SU-DHL-6 (cell line): ENCODE data around the gene HIBADH.

Experiments used
- H2AFZ ChIP-seq: fragments of 200-600 bp; sonication (generic); 2 replicates; pipeline ENCODE4 v1.6.1; 2014; ENCODE audit warnings: low read depth, mild to moderate bottlenecking, moderate library complexity, mixed read lengths, antibody characterized with exemption, low read length; ENCODE audit not compliant: severe bottlenecking
- H3F3A ChIP-seq: fragments of 200-600 bp; shearing (Covaris generic); 2 replicates; pipeline ENCODE4 v1.6.0; 2016; ENCODE audit warnings: antibody characterized with exemption, mild to moderate bottlenecking; ENCODE audit not compliant: insufficient read depth
- H3K27ac ChIP-seq: fragments of 200-600 bp; sonication (generic); 2 replicates; pipeline ENCODE4 v1.5.1; 2016; ENCODE audit warnings: low read depth, mild to moderate bottlenecking, low read length, moderate library complexity, mixed read lengths
- H3K27me3 ChIP-seq: fragments of 200-600 bp; sonication (generic), shearing (Covaris generic); 2 replicates; pipeline ENCODE4 v1.6.0; 2014; ENCODE audit warnings: mild to moderate bottlenecking, low read length
- H3K36me3 ChIP-seq: fragments of 200-600 bp; sonication (generic); 2 replicates; pipeline ENCODE4 v1.6.1; 2014; ENCODE audit warnings: mild to moderate bottlenecking, low read length, mixed read lengths
- H3K4me2 ChIP-seq: fragments of 300-600, 200-600 bp; shearing (Covaris generic), sonication (generic); 2 replicates; pipeline ENCODE4 v1.6.0; 2014; ENCODE audit warnings: low read length, low read depth, mild to moderate bottlenecking; ENCODE audit not compliant: poor library complexity, severe bottlenecking
- H3K4me3 ChIP-seq: fragments of 200-600 bp; sonication (generic); 2 replicates; pipeline ENCODE4 v1.5.1; 2014; ENCODE audit warnings: antibody characterized with exemption, low read length, mild to moderate bottlenecking, mixed read lengths; ENCODE audit not compliant: insufficient read depth, poor library complexity, severe bottlenecking
- H3K79me2 ChIP-seq: fragments of 200-600 bp; sonication (generic); 2 replicates; pipeline ENCODE4 v1.6.1; 2014; ENCODE audit warnings: mild to moderate bottlenecking, low read length, moderate library complexity; ENCODE audit not compliant: insufficient read depth
- H3K9ac ChIP-seq: fragments of 200-600 bp; sonication (generic); 2 replicates; pipeline ENCODE4 v1.7.0; 2014; ENCODE audit warnings: mild to moderate bottlenecking, low read length
- H3K9me2 ChIP-seq: fragments of 200-600 bp; sonication (generic); replicated peaks from 2 replicates; pipeline ENCODE4 v1.6.1; 2014; ENCODE audit warnings: low read length; ENCODE audit not compliant: insufficient read depth
- H3K9me3 ChIP-seq: fragments of 200-600 bp; sonication (generic); 2 replicates; pipeline ENCODE4 v1.6.1; 2014; ENCODE audit warnings: low read length, mixed read lengths; ENCODE audit not compliant: insufficient read depth
- H4K20me1 ChIP-seq: fragments of 200-600 bp; sonication (generic); 2 replicates; pipeline ENCODE4 v1.6.1; 2014; ENCODE audit warnings: low read depth, mild to moderate bottlenecking, antibody characterized with exemption, low read length, moderate library complexity, mixed read lengths
- CTCF ChIP-seq: fragments of 200-600 bp; sonication (generic); IDR thresholded peaks from one replicate; pipeline ENCODE4 v1.5.1; 2017; ENCODE audit warnings: antibody characterized with exemption, mild to moderate bottlenecking, low read length, moderate library complexity; ENCODE audit not compliant: insufficient read depth, poor library complexity, severe bottlenecking
- EZH2phosphoT487 ChIP-seq: fragments of 200-600 bp; sonication (generic), shearing (Covaris generic); conservative IDR thresholded peaks from 2 replicates; pipeline ENCODE4 v1.6.1; 2018; ENCODE audit warnings: mild to moderate bottlenecking, antibody characterized with exemption, low read length, moderate library complexity, mixed read lengths

Gene HIBADH

GRCh38 chr7:27708485-27708884 lies 45.8 kb upstream of the HIBADH start:
- Histone ChIP-seq H3K79me2 (no peaks in the 10 kb centered on the region), H4K20me1 (no peaks in the 10 kb centered on the region), H3K9ac (no peak overlapping the region), H3K36me3 (no peaks in the 10 kb centered on the region), H3K27ac (no peak overlapping the region), H3K4me2 (no peak overlapping the region), H3K9me3 (no peaks in the 10 kb centered on the region), H3K4me3 (no peak overlapping the region), H3K9me2 (no peaks in the 10 kb centered on the region), H3K27me3 (no peaks in the 10 kb centered on the region), H3F3A (no peaks in the 10 kb centered on the region), H2AFZ (no peak overlapping the region)
- TF ChIP-seq EZH2phosphoT487 = no peak
- no peak for TF ChIP-seq CTCF

GRCh38 chr7:27705200-27705594 lies 42.5 kb upstream of the HIBADH start:
- H3K36me3 ChIP-seq = no peaks in the 10 kb centered on the region
- no peaks in the 10 kb centered on the region for H3K79me2 ChIP-seq
- no peak overlapping the region for H3K9ac ChIP-seq
- H3F3A ChIP-seq = no peaks in the 10 kb centered on the region
- H3K4me3 ChIP-seq = no peak overlapping the region
- no peak overlapping the region for H3K4me2 ChIP-seq
- H3K27ac ChIP-seq = no peak overlapping the region
- TF ChIP-seq CTCF (no peak), EZH2phosphoT487 (no peak)
- H3K9me2 ChIP-seq = no peaks in the 10 kb centered on the region
- H3K9me3 ChIP-seq = no peaks in the 10 kb centered on the region
- no peaks in the 10 kb centered on the region for H4K20me1 ChIP-seq
- no peak overlapping the region for H2AFZ ChIP-seq
- H3K27me3 ChIP-seq = no peaks in the 10 kb centered on the region

GRCh38 chr7:27704422-27705199 lies 41.9 kb upstream of the HIBADH start:
- H3K27me3 ChIP-seq = no peaks in the 10 kb centered on the region
- H3K36me3 ChIP-seq = no peaks in the 10 kb centered on the region
- H3K9me2 ChIP-seq = no peaks in the 10 kb centered on the region
- no peak overlapping the region for H2AFZ ChIP-seq
- TF ChIP-seq CTCF (no peak), EZH2phosphoT487 (no peak)
- H3K4me3 ChIP-seq = no peak overlapping the region
- H3K27ac ChIP-seq = no peak overlapping the region
- no peak overlapping the region for H3K9ac ChIP-seq
- H3K4me2 ChIP-seq = no peak overlapping the region
- no peaks in the 10 kb centered on the region for H3F3A ChIP-seq
- no peaks in the 10 kb centered on the region for H4K20me1 ChIP-seq
- H3K9me3 ChIP-seq = no peaks in the 10 kb centered on the region
- H3K79me2 ChIP-seq = no peaks in the 10 kb centered on the region
